COLO829 (cell line): Measurements from ENCODE around the gene SH3D21.

Source experiments
- DNase-seq: peaks from one replicate; pipeline ENCODE4 v3.0.0; 2012; ENCODE audit warnings: low spot score

Gene SH3D21

DNA sequence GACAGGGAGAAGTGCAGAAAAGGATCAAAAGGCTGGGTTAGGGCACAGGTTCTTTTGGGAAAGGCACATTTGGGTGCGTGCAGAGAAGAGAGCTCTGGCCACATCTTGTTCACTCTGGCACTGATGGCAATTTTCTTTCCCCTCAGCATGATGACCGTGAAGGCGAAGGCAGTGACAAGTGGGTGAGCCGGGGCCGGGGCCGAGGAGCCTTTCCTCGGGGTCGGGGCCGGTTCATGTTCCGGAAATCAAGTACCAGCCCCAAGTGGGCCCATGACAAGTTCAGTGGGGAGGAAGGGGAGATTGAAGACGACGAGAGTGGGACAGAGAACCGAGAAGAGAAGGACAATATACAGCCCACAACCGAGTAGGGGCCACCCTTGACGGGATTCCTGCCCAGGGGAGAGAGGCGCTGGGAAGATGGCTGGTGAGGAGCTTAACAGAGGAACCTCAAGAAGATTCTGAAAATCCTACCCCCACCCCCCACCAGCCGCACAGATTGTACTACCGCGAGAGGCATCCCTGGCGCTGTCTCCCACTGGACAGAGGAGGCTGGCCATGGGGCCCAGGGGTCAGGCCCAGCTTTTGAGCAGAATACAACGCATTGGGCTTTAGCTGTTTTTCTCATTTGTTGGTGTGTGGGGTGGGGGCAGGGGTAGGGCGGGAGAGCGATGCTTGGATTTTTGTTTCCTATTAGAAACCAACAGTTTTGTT is 2.4 kb upstream of the SH3D21 start:
- no peak for DNase-seq

DNA sequence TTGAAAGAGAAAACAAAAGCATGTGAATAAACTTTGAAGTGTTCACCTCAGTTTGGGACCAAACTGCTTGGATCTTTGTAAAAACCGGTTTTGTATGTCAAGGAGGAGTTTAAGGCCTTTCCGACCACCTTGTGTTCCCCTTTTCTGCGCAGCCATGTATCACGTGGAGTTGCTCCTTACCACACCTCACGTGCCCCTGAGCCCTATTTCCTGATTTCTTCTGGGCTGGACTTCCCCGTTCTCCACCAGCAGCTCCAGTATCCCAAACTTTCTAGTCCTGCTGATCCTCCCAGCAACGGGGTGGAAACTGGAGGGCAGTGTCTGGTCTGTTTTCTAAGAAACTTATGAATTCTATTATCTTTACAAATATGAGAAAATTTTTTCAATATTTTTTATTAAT is 1.6 kb upstream of the SH3D21 start:
- no peak for DNase-seq

DNA sequence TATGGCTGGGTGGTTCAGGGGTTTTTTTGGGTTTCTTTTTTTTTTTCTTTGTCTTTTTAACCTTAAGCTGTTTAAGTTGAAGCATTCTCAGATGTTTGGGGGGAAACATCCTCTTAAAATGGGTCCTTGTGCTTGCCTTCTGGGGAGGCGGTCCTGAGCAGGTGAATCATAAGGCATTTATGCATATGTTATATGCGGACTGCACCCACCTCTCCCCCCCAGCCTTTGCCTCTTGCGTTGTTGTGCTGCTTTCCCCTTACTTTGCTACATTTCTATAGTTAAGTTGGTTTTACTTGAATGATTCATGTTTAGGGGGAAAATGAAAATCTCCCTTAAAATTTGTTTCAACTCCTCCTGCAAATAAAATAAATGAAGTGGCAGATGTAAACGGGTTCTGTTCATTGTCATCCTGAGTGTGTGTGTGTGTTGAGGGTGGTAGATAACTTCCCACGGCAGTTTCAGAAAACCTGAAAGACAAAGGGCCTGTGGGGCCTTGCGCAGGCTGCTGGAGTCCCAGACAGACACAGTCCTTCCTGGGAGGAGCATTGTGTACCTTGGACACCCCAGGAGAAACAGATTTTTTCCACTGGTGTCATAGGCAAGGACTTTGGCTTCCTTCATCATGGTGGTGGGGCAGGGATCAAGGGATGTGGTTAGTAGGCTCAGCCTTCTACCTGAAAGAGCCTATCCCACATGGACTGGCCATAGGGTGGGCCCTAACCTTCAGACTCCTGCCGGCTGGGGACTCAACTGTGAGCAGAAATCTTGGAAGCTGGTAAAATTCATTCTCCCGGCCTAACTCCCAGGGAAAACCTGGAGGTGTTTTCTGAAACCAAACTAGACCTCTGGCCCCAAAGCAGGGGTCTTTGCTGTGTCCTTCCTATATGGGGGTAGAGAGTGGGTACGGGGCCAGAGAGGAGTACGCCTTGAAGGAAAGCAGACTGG is 926 bp upstream of the SH3D21 start:
- DNase-seq, result no peak

DNA sequence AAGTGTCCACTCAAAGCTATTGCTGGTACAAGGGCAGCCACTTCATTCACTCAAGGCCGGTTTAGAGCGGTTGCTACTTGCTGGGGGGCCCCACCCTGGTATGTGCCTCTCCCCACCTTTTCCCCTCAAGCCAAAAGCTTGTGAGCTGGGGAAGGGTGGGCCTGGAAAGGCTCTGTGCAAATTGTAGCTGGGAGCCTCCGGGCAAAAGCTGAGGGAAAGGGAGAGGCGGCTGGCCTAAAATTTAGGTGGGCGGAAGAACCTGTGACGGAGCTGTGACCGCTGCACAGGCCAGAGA is 306 bp upstream of the SH3D21 start:
- no peak for DNase-seq

DNA sequence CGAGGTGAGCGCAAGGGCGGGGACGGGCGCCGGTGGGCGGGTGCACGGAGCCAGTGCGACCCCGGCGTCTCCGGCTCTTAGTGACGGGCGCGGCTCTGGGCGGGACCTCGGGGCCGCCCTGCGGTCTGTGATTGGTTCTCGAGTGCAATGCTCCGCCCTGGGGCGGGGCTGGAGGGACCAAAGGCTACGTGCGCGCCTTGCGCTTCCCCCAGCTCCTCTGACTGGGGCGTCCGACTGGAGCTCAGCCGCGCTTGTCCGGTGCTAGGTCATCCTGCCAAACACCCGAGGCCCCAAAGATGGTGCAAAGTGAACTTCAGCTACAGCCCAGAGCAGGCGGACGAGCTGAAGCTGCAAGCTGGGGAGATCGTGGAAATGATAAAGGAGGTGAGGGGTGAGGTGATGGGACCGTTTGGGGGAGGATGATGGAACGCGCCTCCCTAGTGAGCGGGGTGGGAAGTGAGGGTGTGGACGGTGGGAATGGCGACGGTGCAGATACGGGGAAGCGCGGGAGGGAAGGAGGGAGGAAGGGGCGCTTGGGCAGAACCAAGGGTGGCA is 811 bp downstream of the SH3D21 start:
- peak; percentile 84 for DNase-seq

DNA sequence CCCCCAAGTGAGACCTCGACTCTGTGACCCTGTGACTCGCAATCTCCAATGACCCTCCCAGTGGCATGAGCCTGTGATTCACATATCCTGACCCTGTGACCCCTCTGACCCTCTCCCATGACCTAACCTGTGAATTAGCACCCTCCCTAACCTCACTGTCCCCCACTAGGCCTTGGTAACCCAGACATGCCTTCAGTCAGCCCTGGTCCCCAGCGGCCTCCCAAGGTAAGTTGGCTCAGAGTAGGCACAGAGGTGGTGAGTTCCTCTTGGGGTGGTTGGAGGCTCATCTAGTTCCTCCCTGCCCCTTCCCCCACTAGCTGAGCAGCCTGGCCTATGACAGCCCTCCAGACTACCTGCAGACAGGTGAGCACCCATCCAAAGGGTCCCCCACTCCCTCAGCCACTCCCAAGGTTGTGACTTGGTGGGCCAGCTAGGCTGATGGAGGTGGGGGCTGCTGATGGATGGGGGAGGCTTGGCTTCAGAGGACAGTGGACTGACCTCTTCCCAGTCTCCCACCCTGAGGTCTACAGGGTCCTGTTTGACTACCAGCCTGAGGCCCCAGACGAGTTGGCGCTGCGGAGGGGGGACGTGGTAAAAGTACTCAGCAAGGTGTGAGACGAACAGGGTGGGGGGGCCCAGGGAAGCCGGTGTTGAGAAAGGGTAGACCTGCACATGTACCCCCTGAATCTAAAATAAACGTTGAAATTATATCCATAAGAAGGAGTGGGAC is 1.6 kb downstream of the SH3D21 start:
- no peak for DNase-seq

DNA sequence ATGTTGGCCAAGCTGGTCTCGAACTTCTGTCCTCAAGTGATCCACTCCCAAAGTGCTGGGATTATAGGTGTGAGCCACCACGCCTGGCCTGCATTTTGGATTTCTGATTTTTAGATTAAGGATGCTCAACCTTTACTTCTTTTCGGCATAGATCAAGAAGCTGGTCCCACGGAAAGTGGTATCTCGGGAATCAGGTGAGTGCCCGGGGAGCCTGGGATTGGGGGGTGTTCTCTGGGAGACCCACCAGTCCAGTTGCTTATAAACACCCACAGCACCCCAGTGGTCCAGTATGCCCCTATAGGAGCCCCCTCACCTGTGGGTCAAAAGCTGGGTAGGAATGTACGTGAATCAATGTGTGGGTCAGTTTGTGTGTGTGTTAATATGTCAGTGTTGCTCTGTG is 3.2 kb downstream of the SH3D21 start:
- DNase-seq, result no peak

DNA sequence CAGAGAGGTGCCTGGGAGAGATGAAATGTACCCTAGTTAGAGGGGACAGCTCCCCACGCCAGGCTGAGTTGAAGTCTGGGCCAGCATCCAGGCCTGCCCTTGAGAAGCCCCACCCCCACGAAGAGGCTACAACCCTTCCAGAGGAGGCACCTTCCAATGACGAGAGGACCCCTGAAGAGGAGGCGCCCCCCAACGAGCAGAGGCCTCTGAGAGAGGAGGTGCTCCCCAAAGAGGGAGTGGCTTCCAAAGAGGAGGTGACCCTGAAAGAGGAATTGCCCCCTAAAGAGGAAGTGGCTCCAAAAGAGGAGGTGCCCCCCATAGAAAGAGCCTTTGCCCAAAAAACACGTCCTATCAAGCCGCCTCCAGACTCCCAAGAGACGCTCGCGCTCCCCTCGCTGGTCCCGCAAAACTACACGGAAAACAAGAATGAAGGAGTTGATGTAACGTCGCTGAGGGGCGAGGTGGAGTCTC is 14.2 kb downstream of the SH3D21 start:
- DNase-seq, result no peak

DNA sequence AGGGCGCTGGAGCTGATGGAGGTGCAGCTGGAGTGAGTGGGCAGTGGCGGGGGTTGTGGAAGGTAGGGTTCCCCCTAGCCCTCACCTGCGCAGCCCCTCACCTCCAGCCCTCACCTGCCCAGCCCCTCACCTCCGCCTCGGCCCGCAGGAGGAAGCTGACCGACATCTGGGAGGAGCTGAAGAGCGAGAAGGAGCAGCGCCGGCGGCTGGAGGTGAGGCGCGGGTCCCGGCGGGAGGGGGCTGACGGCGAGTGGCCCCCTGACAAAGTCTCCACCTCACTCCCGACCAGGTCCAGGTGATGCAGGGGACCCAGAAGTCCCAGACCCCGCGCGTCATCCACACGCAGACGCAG is 14.6 kb downstream of the SH3D21 start:
- DNase-seq, result no peak

DNA sequence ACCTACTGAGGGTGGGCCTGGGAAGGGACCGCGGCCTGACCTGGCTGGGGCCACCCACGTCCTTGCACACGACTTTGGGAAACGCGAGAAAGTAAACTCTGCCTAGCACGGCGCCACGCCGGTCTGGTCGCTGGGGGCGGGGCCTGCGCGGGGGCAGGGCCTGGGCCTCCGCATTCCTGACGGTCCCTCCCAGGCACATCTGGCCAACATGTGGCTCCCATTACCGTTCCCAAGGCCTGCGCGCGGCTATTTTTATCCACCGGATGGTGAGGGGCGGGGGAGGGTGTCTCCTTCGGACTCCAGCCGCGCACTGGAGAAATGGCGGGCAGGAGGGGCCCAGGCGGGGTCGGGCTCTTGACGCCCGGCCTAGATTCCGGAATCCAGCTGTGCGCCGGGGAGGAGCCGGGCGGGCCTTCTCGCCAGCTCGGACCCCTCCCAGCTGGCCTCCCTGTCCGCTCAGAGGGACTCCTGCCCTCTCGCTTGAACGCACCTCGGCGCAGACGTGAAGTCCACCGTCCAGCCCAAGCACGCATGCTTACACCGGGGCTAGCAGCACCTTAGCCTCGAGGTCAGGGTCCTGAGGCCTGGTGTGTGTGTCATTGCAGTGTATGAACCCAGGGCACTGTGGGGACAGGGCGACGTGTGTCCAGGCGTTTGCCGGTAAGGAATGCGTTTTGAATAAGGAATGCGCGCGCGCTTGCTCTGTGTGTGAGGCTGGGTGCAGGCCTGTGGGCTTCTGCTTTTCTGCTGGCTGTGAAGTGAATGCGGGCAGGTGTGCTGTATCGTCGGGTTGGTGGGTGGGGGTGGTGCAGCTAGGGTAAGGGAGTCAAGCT is 15.2 kb downstream of the SH3D21 start:
- DNase-seq, result no peak

DNA sequence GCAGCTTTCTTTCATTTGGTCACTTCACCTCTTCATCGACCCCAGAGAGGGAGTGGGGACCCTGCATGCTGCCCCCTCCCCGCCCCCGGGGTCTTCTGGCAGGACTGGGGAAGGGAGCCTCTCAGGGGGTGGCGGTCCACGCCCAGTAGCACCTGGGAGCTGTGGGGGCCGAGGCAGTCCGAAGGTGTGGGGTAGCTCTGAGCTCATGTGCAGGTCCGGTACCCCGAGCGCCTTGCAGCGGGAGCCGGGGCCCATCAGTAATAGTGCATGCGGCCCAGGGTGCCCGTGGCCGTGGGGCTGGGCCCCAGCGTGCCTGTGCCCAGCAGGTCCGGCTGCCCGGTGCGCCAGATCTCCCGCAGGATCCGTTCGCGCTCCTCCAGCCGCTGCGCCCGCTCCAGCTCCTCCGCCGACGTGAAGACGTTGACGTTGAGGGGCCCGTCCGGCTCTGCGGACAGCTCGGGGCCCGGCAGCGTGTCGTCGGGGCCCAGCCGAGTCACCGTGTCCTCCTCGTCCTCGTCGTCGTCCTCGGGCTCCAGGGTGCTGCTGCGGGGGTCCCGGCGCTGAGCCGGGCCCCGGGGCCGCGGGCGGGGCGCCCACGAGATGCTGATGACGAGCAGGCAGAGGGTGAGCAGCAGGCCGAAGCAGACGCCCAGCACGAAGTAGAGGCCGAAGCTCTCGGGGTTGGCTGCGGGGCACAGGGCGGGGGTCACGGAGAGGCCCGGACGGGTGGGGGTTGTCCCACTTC is 16.0 kb downstream of the SH3D21 start:
- no peak for DNase-seq

DNA sequence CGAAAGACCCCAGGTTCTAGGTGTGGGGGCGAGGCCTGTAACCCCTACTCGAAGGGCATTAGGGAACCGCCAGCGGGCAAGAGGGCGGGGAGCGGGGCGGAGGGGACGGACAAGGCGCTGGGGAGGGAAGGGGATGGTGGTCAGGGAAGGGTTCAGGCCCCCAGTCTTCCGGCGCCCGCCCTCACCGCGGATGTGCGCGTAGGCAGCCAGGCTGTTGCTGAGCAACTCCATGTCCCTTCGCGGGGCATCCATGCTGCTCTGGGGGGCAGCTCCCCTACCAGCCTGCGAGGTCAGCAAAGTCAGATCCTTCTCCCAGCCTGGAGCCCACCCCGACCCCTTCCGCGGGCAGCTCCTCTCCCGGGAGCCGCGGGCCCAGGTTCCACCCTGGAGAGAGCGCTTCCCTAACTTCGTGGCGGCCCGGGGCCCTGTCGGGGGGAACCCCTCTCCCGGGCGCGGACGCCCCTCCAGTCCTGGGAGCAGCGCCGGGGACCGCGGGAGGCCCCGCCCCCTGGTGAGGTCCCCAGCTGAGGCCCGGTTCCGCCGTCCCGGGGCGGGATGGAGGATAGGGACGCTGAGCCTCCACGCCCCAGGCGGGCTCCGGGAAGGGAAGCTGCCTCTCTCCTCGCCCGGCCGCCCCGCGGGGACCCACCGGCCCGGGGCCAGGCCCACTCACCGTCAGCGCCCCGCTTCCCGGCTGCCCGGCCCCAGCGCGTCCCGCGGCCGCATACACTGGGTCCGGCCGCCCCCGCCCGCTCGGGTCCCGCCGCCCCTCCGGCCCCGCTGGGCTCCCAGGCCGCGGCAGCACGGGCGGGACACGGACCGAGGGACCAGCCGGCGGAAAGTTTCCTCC is 16.8 kb downstream of the SH3D21 start:
- DNase-seq, result no peak

DNA sequence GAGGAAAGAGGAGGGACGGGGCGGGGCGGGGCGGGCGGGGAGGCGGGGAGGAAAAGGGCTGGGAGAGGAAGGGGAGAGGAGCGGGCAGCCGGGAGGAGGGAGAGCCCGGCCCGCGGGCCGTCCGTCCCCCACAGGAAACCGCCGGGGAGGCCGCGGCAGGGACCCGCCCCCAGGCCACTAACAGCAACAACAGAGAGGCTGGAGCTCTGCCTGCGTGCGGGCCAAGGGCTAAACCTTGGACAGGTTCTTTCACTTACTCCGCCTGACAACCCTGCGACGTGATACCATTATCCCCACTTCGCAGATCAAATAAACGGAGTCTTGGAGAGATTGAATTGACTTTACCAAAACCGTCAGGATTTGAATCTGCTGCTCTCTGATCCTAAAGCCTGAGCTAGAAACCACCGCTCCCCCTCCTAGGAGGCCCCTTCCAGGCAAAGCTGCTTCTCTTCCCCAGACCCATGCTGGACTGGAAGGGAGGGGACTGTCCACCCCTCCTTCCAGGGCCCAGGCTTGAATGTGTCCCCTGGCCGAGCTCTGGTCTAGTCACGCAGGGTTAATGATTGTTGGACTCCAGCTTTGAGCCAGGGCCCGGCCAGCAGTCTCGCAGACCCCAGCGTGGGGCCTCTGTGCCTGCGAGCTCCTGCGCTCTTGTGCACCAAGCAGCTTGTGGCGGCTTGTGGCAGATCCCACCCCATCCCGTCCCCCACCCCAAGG is 17.6 kb downstream of the SH3D21 start, which contains the start of gene EVA1B:
Gene EVA1B, minus strand, starts transcription at position 10 of the 717 bp plus-strand sequence. CDS start 608 bp downstream, outside the sequence.
- DNase-seq, result peak; percentile 27

DNA sequence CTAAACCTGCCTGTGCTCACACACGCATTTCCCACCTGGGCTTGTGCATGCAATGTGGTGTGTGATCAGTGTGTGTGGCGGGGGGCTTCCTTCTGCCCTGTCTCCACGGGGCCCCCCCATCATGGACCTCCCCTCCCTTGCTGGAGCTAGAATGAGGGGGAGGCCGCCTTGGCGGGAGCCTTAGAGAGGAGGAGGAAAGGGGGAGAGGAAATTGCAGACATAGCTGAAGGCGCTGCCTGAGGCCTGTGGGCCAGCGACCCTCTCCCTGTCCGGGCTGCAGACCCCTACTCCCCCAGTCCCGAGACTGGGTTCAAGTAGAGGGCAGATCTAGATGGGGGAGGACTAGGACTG is 18.2 kb downstream of the SH3D21 start:
- no peak for DNase-seq

DNA sequence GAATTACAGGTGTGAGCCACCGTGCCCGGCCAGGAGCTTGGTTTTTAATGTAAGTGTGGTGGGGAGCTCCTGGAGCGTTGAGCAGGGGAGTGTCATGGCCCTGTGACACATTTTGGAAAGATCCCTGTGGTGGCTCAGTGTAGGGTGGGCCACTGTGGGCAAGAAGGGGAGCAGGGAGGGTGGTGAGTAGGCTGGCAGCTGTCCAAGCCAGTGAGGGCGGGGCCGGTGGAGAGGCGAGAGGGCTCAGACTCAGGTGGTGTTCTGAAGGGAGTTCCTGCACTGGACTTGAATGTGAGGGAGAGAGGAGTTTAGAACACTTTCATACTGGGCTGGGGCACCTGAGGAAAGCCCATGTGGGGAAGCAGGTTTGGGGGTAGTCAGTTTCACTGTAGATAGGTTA is 20.3 kb downstream of the SH3D21 start:
- no peak for DNase-seq

DNA sequence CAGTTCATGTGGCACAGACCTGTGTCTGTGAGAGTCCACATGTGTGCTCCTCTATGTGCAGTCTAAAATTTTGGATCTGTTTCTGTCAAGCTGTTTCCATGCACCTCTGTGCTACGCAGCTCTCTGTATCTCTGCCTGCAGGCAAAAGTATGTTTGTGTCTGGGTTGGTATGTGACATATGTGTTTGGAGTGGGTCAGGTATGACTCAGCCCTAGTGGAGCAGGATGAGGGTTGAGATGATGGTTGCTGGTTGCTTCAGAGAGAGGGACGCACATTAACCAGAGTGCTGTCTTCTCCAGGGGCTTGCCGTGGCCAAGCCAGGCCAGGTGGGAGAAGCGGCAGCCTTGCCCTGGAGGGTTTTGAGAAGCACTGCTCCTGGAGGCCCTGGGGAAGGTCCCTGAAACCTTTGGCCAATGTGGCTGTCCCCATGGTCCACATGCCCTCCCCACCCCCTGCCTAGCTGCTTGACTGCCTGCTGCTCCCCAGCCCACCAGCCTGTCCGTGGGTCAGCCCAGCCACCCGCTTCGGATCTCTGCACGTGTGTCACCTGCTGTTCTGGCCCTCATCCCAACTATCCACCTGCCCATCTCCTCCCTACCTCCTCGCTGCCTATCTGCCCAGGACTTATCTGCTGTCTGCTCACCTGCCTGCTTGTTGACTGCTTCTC is 21.4 kb downstream of the SH3D21 start:
- DNase-seq, result no peak

DNA sequence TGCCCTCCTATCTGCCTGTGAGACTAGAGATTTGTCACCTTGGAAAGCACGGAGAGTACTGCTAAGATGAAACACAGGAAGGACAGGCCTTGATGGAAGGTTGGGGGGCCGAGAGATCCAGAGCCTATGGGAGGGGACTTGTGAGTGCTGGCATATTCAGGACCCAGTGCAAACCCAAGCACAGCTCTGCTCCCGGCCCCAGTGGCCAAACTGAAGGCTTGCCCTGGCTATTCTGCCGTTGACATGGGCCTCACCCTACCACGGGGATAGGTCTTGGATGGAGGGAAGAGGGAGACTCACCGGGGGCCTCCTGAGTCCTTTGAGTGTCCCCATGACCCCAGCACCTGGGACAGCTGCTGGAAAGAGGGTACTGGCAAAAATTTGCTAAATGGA is 21.9 kb downstream of the SH3D21 start:
- DNase-seq, result no peak

DNA sequence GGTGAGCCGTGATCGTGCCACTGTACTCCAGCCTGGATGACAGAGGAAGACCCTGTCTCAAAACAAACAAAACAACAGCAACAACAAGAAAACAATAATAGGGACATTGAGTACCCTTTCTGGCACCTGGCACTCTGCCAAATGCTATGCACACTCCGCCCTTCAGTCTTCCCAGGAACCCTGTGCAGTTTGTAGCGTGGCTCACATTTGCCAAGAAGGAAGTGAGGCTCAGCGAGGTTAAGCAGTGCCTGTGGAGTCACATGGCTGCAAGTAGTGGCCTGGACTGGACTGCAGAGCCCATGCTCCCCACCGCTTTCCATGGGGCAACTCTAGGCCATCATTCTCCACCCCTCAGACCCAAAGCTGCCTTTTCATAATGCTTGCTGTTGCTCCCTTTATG is 22.5 kb downstream of the SH3D21 start:
- DNase-seq, result no peak

DNA sequence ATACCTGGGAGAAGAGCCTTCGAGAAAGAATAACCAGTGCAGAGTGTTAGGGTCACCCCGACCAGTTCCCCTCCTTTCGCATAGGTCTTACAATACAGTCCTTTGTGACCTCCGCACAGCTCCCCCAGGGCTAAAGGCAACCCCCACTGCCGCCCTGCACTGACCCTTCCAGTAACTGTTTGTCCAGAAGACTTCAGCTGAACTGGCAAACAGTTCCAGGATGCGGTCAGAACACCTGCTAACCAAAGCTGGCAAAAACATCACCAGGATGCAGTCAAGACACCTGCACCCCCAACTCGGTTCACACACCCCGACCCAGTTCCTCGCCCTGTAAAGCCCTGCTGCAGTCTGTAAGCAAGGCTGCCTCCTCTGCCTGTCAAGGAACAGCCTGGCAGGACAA is 23.6 kb downstream of the SH3D21 start:
- no peak for DNase-seq
